Measurements from ENCODE around the gene NLRP10. TPM values are rescaled to one million over a fixed set of nuclear protein-coding genes. Genes with fewer than 3 reads are reported as not detected.
"Not testable (repeated sequence)": the region's sequence is repeated elsewhere in the genome, so short reads cannot be mapped to it uniquely, and the experiment has no call there.

NLRP10 gene
- total RNA-seq, 1 experiment from 2014 or later, result 0.20 TPM

DNA sequence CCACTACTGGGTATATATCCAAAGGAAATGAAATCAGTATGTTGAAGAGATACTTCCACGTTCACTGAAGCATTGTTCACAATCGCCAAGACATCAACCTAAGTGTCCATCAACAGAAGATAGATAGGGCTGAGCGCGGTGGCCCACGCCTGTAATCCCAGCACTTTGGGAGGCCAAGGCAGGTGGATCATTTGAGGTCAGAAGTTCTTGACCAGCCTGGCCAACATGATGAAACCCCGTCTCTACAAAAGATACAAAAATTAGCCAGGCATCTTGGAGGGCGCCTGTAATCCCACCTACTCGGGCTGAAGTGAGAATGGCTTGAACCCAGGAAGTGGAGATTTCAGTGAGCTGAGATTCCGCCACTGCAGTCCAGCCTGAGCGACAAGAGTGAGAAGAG, 34.5 kb upstream of the NLRP10 start:
- Mint-ChIP-seq H3K4me3 (ENCODE audit: unreplicated experiment) (no peak overlapping the region), H3K27ac (ENCODE audit: unreplicated experiment) (no peak overlapping the region), H3K27me3 (ENCODE audit: insufficient read depth, unreplicated experiment) (no peaks in the 10 kb centered on the region), H3K4me1 (ENCODE audit: low read depth, unreplicated experiment) (no peaks in the 10 kb centered on the region), H3K9me3 (ENCODE audit: unreplicated experiment) (no peaks in the 10 kb centered on the region), H3K36me3 (ENCODE audit: insufficient read depth, unreplicated experiment) (peaks cover 51% of the 10 kb centered on the region)
- ChIA-PET POLR2A (no interaction called here), CTCF (interaction anchor here (1.2 to 1.6 kb wide), 2 partner anchors 13 to 100 kb away, joined by 4 to 5 read pairs; partner anchors contain the start of gene EIF3F)
- peaks cover 4% of the 10 kb centered on the region for H3K36me3 ChIP-seq (ENCODE audit: control insufficient read depth, insufficient read depth, low read length)
- H3K4me1 ChIP-seq, result no peaks in the 10 kb centered on the region
- H3K9me3 ChIP-seq, result no peaks in the 10 kb centered on the region; the same call in 1 of the 2 replicates
- TF ChIP-seq, protein P1, sequence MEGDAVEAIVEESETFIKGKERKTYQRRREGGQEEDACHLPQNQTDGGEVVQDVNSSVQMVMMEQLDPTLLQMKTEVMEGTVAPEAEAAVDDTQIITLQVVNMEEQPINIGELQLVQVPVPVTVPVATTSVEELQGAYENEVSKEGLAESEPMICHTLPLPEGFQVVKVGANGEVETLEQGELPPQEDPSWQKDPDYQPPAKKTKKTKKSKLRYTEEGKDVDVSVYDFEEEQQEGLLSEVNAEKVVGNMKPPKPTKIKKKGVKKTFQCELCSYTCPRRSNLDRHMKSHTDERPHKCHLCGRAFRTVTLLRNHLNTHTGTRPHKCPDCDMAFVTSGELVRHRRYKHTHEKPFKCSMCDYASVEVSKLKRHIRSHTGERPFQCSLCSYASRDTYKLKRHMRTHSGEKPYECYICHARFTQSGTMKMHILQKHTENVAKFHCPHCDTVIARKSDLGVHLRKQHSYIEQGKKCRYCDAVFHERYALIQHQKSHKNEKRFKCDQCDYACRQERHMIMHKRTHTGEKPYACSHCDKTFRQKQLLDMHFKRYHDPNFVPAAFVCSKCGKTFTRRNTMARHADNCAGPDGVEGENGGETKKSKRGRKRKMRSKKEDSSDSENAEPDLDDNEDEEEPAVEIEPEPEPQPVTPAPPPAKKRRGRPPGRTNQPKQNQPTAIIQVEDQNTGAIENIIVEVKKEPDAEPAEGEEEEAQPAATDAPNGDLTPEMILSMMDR (IDR thresholded peaks at IDR 0.05; ENCODE audit: insufficient read depth in 1 of 2, low read depth in 1 of 2, low read length in 1 of 2, severe bottlenecking in 1 of 2, unreplicated experiment in 1 of 2), result no peak
- intact Hi-C loops (cut with micrococcal nuclease; ENCODE audit: unreplicated experiment), result loop anchor here (10.0 kb wide), 2 partner anchors 195 to 565 kb away; no protein-coding TSS in a partner anchor
- BruUV-seq (replicated peaks), result no TSS peak
- no peak overlapping the region for H3K4me3 ChIP-seq (ENCODE audit: low read depth, low read length)
- DNase-seq, result no peak
- no peaks in the 10 kb centered on the region for H3K27me3 ChIP-seq (replicated peaks; ENCODE audit: control insufficient read depth, insufficient read depth, low read length)

DNA sequence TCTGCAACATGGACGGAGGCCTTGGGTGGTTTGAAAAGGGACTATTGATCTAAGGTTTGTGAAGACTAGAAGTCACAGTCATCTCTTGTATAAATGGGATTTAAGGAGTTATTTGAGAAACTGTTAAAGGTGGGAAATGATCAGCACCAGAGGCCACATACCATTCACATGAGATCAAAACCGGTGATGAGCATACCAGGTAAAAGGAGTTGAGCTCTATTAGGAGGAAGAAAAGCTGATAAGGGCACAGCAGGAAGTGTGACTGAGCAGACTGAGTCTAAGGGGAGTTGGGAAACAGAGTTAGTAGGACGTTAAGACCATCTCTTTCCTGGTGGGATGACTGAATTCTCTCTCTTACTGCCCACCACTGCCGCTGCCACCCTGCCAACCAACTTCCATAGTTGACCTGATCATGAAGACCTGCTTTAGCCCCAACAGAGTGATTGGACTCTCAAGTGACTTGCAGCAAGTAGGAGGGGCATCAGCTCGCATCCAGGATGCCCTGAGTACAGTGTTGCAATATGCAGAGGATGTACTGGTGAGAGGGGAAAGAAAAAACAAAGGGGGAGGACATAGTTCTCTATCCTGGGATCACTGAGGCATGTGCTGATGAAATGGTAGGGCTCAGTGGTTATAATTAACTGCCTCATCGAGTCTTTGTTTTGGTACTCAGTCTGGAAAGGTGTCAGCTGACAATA, 29.5 kb upstream of the NLRP10 start:
- CTCF ChIA-PET, result no interaction called here
- Histone ChIP-seq H3K4me3 (ENCODE audit: low read depth, low read length) (no peak overlapping the region), H3K9me3 (no peaks in the 10 kb centered on the region; the same call in 1 of the 2 replicates), H3K4me1 (no peaks in the 10 kb centered on the region), H3K27me3 (replicated peaks; ENCODE audit: control insufficient read depth, insufficient read depth, low read length) (no peaks in the 10 kb centered on the region), H3K36me3 (ENCODE audit: control insufficient read depth, insufficient read depth, low read length) (peaks cover 17% of the 10 kb centered on the region)
- Mint-ChIP-seq H3K27me3 (ENCODE audit: insufficient read depth, unreplicated experiment) (no peaks in the 10 kb centered on the region), H3K36me3 (ENCODE audit: insufficient read depth, unreplicated experiment) (peaks cover 94% of the 10 kb centered on the region), H3K27ac (ENCODE audit: unreplicated experiment) (no peak overlapping the region), H3K9me3 (ENCODE audit: unreplicated experiment) (no peaks in the 10 kb centered on the region), H3K4me1 (ENCODE audit: low read depth, unreplicated experiment) (no peaks in the 10 kb centered on the region), H3K4me3 (ENCODE audit: unreplicated experiment) (no peak overlapping the region)
- no peak for DNase-seq
- intact Hi-C loops (cut with micrococcal nuclease; ENCODE audit: unreplicated experiment), result no loop called here
- POLR2A ChIA-PET, result no interaction called here
- TF ChIP-seq, protein P1 (IDR thresholded peaks at IDR 0.05; ENCODE audit: insufficient read depth in 1 of 2, low read depth in 1 of 2, low read length in 1 of 2, severe bottlenecking in 1 of 2, unreplicated experiment in 1 of 2), result no peak
- BruUV-seq (replicated peaks), result no TSS peak

DNA sequence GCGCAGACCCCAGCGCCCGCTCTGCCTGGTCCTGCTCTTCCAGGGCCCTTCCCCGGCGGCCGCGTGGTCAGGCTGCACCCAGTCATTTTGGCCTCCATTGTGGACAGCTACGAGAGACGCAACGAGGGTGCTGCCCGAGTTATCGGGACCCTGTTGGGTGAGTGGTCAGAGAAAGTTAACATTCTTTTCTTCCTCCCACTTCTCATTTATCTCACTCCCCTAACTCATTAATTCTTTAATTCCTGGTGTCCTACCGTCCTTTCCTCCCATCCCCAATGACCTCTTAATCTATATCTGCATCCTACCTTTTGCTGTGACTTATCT, 22.3 kb upstream of the NLRP10 start:
- peak overlapping the region; percentile 94 for H3K27ac Mint-ChIP-seq (ENCODE audit: unreplicated experiment)
- POLR2A ChIA-PET, result interaction anchor here (0.6 to 1.6 kb wide), 6 partner anchors 78 to 154 kb away, joined by 3 to 17 read pairs (median 5); no protein-coding TSS in a partner anchor
- H3K27me3 ChIP-seq (replicated peaks; ENCODE audit: control insufficient read depth, insufficient read depth, low read length); H3K9me3 ChIP-seq; H3K9me3 Mint-ChIP-seq (ENCODE audit: unreplicated experiment); DNase-seq; BruUV-seq (replicated peaks); H3K27me3 Mint-ChIP-seq (ENCODE audit: insufficient read depth, unreplicated experiment); H3K36me3 ChIP-seq (ENCODE audit: control insufficient read depth, insufficient read depth, low read length): not testable (repeated sequence)
- H3K4me3 Mint-ChIP-seq (ENCODE audit: unreplicated experiment), result peak overlapping the region; percentile 95
- Histone ChIP-seq H3K4me1 (peaks cover 10% of the 10 kb centered on the region), H3K4me3 (ENCODE audit: low read depth, low read length) (peak overlapping the region; percentile 70)
- CTCF ChIA-PET, result interaction anchor here (0.7 to 2.0 kb wide), 13 partner anchors 10 to 889 kb away, joined by 3 to 47 read pairs (median 9); no protein-coding TSS in a partner anchor
- intact Hi-C loops (cut with micrococcal nuclease; ENCODE audit: unreplicated experiment), result loop anchor here (1.0 to 5.0 kb wide), 4 partner anchors 82 to 890 kb away; no protein-coding TSS in a partner anchor
- H3K36me3 Mint-ChIP-seq (ENCODE audit: insufficient read depth, unreplicated experiment), result peaks cover 49% of the 10 kb centered on the region
- H3K4me1 Mint-ChIP-seq (ENCODE audit: low read depth, unreplicated experiment), result peaks cover 11% of the 10 kb centered on the region

Measured in Caco-2 (cell line).